22Rv1 (cell line): ENCODE measurements around the gene STIM1.

Source experiments
- ZFX ChIP-seq: fragments of 450-650 bp; IDR thresholded peaks from 2 replicates; pipeline ENCODE4 v1.6.1; 2017; ENCODE audit warnings: antibody characterized with exemption, borderline replicate concordance
- TF ChIP-seq, protein P1 (sequence below): fragments of 450-650 bp; IDR thresholded peaks from 2 replicates; pipeline ENCODE4 v1.5.1; 2017; ENCODE audit warnings: mild to moderate bottlenecking

DNA sequence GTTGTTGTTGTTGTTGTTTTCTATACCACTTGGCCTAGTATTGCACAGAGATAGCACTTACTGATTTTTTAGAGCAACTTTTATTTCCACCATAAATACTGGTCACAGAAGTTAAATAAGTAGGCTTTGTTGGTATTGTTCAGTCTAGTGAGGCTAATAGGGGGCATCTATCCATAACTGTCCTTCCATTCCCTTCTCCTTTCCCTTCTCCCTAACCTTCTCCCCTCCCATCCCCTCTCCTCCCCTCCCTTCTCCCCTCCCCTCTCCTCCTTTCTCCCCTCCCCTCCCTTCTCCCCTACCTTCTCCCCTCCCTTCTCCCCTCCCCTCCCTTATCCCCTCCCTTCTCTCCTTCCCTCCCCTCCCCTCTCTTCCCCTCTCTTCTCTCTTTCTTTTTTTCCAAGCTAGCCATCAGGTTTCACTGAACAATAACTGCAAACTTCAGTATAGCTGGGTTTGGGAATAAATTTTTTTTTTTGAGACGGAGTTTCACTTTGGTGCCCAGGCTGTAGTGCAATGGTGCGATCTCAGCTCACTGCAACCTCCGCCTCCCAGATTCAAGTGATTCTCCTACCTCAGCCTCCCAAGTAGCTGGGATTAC, 56.5 kb downstream of the STIM1 start:
- TF ChIP-seq, protein P1, sequence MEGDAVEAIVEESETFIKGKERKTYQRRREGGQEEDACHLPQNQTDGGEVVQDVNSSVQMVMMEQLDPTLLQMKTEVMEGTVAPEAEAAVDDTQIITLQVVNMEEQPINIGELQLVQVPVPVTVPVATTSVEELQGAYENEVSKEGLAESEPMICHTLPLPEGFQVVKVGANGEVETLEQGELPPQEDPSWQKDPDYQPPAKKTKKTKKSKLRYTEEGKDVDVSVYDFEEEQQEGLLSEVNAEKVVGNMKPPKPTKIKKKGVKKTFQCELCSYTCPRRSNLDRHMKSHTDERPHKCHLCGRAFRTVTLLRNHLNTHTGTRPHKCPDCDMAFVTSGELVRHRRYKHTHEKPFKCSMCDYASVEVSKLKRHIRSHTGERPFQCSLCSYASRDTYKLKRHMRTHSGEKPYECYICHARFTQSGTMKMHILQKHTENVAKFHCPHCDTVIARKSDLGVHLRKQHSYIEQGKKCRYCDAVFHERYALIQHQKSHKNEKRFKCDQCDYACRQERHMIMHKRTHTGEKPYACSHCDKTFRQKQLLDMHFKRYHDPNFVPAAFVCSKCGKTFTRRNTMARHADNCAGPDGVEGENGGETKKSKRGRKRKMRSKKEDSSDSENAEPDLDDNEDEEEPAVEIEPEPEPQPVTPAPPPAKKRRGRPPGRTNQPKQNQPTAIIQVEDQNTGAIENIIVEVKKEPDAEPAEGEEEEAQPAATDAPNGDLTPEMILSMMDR, result no peak
- no peak for TF ChIP-seq ZFX
